ENCODE measurements around the gene MRPL44. TPM values are rescaled to one million over a fixed set of nuclear protein-coding genes. Genes with fewer than 3 reads are reported as not detected.

MRPL44 gene
- total and polyA plus RNA-seq, 2 of the 13 experiments (the other 11 are each of a cell fraction or from before 2014, with no cell fraction given): 38.4 to 78.0 TPM

GRCh38 chr2:223944166-223944702, 13.0 kb upstream of the MRPL44 start (continued):
- no peak for TF ChIP-seq ZNF646 (CRISPR knock-in tag; IDR thresholded peaks at IDR 0.05)
- TF ChIP-seq CEBPZ (IDR thresholded peaks at IDR 0.05; ENCODE audit: low read length): no peak
- TF ChIP-seq ZNF282 (IDR thresholded peaks at IDR 0.05; ENCODE audit: partially characterized antibody): no peak
- TF ChIP-seq POLR2G (IDR thresholded peaks at IDR 0.05; ENCODE audit: low read depth, low read length): peak; percentile 64; the same call in 1 of the 2 replicates
- no peak for TF ChIP-seq TRAFD1 (CRISPR knock-in tag; IDR thresholded peaks at IDR 0.05; ENCODE audit: borderline replicate concordance)
- TF ChIP-seq ZFP37 (CRISPR knock-in tag; IDR thresholded peaks at IDR 0.05; ENCODE audit: borderline replicate concordance): no peak
- peak; percentile 25; the same call in 1 of the 2 replicates for TF ChIP-seq ZGPAT (CRISPR knock-in tag; IDR thresholded peaks at IDR 0.05)
- TF ChIP-seq MATR3 (CRISPR knock-in tag; IDR thresholded peaks at IDR 0.05): no peak
- no peak for TF ChIP-seq MXI1 (IDR thresholded peaks at IDR 0.05; ENCODE audit: borderline replicate concordance, low read depth, low read length)
- TF ChIP-seq ZNF891 (CRISPR knock-in tag; IDR thresholded peaks at IDR 0.05): no peak; the same call in 1 of the 2 replicates
- TF ChIP-seq ZBTB34 (CRISPR knock-in tag; IDR thresholded peaks at IDR 0.05): no peak
- no peak for TF ChIP-seq ZBTB44 (CRISPR knock-in tag; IDR thresholded peaks at IDR 0.05)

All from HepG2 (cell line).